HL-60 (cell line): ENCODE measurements around the gene MAGI2.

Experiments
- DNase-seq, 2 experiments: peaks; one replicate each; pipeline ENCODE4 v3.0.0-alpha.2; 2010 to 2020; ENCODE audit warnings: low read depth in 1 of 2, low spot score in 1 of 2
- H3K27ac ChIP-seq: fragments of 250-450 bp; sonication (Bioruptor Pico); replicated peaks from 2 replicates; pipeline ENCODE4 v1.5.1; 2020; ENCODE audit warnings: mild to moderate bottlenecking, moderate library complexity
- H3K27me3 ChIP-seq: fragments of 250-450 bp; sonication (Bioruptor Pico); 2 replicates; pipeline ENCODE4 v1.5.1; 2021; ENCODE audit warnings: mild to moderate bottlenecking, moderate library complexity; ENCODE audit not compliant: insufficient read depth, poor library complexity, severe bottlenecking
- H3K4me3 ChIP-seq: replicated peaks from 2 replicates; pipeline ENCODE4 v1.5.1; 2011; ENCODE audit warnings: mild to moderate bottlenecking, control low read depth, low read length; ENCODE audit not compliant: insufficient read depth
- CTCF ChIP-seq: IDR thresholded peaks from one replicate; pipeline ENCODE4 v1.5.1; 2011; ENCODE audit warnings: low read length, control low read depth, inconsistent platforms; ENCODE audit not compliant: insufficient read depth
- GABPA ChIP-seq: IDR thresholded peaks from 2 replicates; pipeline ENCODE4 v1.6.1; 2012; ENCODE audit warnings: low read depth
- POLR2AphosphoS5 ChIP-seq: IDR thresholded peaks from 2 replicates; pipeline ENCODE4 v1.6.1; 2012; ENCODE audit warnings: low read depth
- REST ChIP-seq: IDR thresholded peaks from 2 replicates; pipeline ENCODE4 v1.6.1; 2012; ENCODE audit warnings: low read depth; ENCODE audit not compliant: insufficient replicate concordance
- SPI1 ChIP-seq: IDR thresholded peaks from 2 replicates; pipeline ENCODE4 v1.6.1; 2012; ENCODE audit warnings: low read depth, mild to moderate bottlenecking, borderline replicate concordance

The MAGI2 gene

GRCh38 chr7:78780560-78780959 is 672.9 kb downstream of the MAGI2 start:
- Histone ChIP-seq H3K27ac (no peak overlapping the region), H3K27me3 (no peaks in the 10 kb centered on the region), H3K4me3 (no peak overlapping the region)
- TF ChIP-seq SPI1 = no peak
- no peak for TF ChIP-seq REST
- no peak for TF ChIP-seq CTCF
- TF ChIP-seq POLR2AphosphoS5 = no peak
- TF ChIP-seq GABPA = no peak
- no peak for DNase-seq

GRCh38 chr7:78779788-78780187 is 673.7 kb downstream of the MAGI2 start:
- TF ChIP-seq CTCF = no peak
- TF ChIP-seq POLR2AphosphoS5 = no peak
- TF ChIP-seq REST = no peak
- no peak for TF ChIP-seq SPI1
- no peak for TF ChIP-seq GABPA
- no peak for DNase-seq
- H3K27ac ChIP-seq = no peak overlapping the region
- no peak overlapping the region for H3K4me3 ChIP-seq
- no peaks in the 10 kb centered on the region for H3K27me3 ChIP-seq

GRCh38 chr7:78777829-78778228 is 675.6 kb downstream of the MAGI2 start:
- no peak overlapping the region for H3K4me3 ChIP-seq
- no peak for TF ChIP-seq SPI1
- no peak for TF ChIP-seq REST
- no peak for TF ChIP-seq POLR2AphosphoS5
- no peak for TF ChIP-seq GABPA
- TF ChIP-seq CTCF = no peak
- DNase-seq = no peak
- no peaks in the 10 kb centered on the region for H3K27me3 ChIP-seq
- H3K27ac ChIP-seq = no peak overlapping the region
